ENCODE results near the gene WDFY4.

Gene WDFY4

DNA sequence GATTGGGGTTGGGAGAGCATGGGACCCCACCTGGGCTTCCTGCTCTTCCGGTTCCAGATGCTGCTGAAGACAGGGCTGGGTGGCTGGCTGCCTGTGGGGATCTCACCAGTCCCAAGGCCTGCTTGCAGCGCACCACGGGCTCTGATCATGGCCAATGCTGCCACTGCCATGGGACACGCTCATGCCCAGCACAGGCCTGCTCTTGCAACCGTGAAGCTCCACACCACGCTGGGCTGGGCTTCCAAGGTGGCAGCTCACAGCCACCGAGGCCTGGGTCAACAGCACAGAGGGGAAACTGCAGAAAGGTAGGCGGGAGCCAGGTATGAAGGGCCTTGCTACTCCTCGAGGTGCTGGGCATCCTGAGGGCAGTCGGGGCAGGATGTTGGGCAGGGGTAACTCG, 327.1 kb downstream of the WDFY4 start:
- no peak for TF ChIP-seq CTCF (IDR thresholded peaks at IDR 0.05; ENCODE audit: extremely low read depth, missing control alignments)
- DNase-seq (ENCODE audit: low spot score), result no peak

GRCh38 chr10:49012603-49013002, 327.9 kb downstream of the WDFY4 start:
- TF ChIP-seq CTCF (IDR thresholded peaks at IDR 0.05; ENCODE audit: extremely low read depth, missing control alignments), result no peak
- no peak for DNase-seq (ENCODE audit: low spot score)

DNA sequence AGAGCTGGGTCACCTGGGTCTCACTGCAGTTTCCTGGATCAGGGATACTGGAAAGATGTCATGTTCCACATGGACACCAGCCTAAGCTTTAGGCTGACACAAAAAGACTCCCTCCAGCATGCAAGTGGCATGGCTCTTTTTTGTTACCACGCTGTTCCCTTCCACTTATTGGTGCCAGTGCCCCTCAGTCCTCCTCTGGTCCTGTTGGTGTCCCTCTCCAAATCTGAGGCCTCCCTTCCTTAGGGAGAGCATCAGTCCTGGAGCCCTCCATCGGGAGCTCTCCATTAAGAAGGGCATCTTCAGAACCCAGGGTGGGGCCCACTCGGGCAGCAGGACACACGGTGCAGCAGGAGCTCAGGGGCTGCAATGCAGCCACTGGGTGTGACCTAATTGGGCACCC, 331.0 kb downstream of the WDFY4 start:
- TF ChIP-seq CTCF (IDR thresholded peaks at IDR 0.05; ENCODE audit: extremely low read depth, missing control alignments), result no peak
- no peak for DNase-seq (ENCODE audit: low spot score)

DNA sequence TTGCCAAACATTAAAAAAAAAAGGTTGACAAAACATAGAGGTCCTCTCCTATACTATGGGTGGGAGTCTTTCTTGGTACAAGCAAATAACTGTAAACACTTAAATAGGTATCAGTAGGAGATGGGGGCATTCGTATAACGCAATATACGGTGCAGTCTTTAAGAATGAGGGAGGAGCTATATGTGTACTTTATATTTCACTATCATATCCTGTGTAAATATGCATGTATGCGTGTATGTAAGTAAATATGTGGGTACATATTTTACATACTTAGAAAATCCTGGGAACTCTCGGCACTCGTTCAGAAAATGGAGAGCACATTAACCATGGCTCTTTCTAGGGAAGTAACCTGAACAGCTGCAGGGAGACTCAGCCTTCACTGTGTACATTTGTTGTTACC, 337.0 kb downstream of the WDFY4 start:
- no peak for DNase-seq (ENCODE audit: low spot score)
- TF ChIP-seq CTCF (IDR thresholded peaks at IDR 0.05; ENCODE audit: extremely low read depth, missing control alignments), result no peak

DNA sequence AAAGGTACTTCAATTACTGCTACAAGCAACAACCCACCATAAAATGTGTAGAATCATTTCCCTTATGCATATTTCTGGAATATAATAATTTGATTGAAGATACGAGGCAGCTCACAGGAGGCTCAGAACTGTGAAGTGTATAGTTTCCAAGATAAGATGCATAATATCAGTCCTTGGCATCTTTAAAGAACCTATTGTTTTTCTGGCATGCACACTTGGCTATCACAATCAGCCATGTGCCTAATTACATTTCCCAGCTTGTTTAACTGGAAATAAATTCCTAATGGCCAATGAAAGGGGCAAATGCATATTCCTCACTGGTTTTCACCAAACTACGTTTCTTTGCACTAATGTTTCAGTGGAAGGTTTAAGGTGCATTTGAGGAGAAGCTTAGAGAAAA, 338.4 kb downstream of the WDFY4 start:
- no peak for DNase-seq (ENCODE audit: low spot score)
- no peak for TF ChIP-seq CTCF (IDR thresholded peaks at IDR 0.05; ENCODE audit: extremely low read depth, missing control alignments)

DNA sequence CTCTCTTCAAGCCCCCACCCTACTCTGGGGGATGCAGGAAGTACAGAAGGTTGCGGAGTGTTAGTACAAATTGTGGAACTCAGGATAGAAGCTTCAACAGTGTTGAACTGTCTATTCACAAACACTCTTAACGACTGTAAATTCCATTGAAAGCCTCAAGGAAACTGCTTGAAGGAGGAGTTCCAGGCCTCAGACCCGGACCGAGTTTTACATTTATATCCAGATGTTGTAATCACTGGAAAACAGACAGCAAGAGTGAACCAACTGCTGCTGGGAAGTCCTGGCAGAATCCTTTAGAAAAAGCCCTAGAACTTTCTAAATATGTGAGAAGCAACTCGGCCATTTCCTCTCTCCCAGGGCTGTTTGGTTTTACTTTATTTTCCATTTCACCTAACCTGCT, 339.1 kb downstream of the WDFY4 start:
- no peak for DNase-seq (ENCODE audit: low spot score)
- TF ChIP-seq CTCF (IDR thresholded peaks at IDR 0.05; ENCODE audit: extremely low read depth, missing control alignments), result no peak

DNA sequence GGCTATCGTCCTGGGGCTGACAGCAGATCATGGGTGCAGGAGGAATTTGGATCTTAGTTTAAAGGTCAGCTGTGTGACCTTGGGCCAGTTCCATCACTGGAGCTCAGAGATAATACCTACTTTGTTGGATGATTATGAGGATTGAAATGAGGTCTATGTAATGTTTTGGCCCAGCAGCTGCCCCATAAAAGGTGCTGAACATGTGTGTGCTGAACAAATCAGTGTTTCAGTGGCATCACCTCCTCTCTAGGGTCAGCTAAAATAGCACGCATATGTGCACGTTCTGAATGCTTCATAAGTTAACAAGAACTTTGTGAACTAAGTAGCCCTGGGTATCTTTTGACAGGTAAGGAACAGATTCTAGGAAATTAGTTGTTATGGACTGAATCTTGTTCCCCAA, 339.8 kb downstream of the WDFY4 start:
- no peak for DNase-seq (ENCODE audit: low spot score)
- no peak for TF ChIP-seq CTCF (IDR thresholded peaks at IDR 0.05; ENCODE audit: extremely low read depth, missing control alignments)

All from GM20000 (cell line).